Measurements from ENCODE around the gene CIT.

DNA sequence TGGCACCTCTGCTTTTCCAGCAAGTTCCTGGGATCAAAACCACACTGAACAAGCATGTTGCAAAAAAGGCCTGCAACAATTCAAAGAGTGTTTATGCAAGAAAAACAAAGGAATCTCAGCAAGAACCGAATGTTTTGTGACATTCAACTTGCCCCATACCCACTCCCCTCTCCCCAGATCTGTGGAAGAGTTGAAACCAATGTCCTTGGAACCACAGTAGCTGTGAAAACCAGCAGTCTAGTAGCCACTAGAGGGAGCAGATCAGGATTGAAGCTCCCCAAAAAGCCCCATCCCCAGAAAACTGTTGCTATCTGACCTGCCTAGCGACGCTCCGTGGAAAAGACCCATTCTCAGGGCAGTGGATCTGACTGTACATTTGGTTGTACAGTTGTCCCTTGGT is 182.1 kb downstream of the CIT start:
- TF ChIP-seq POLR2A (IDR thresholded peaks at IDR 0.05; ENCODE audit: low read depth, low read length) (no peak), SPI1 (IDR thresholded peaks at IDR 0.05; ENCODE audit: low read depth, low read length) (no peak), POLR2AphosphoS5 (IDR thresholded peaks at IDR 0.05; ENCODE audit: low read depth, low read length) (no peak), TAF1 (IDR thresholded peaks at IDR 0.05; ENCODE audit: low read depth, low read length) (no peak), PAX5 (IDR thresholded peaks at IDR 0.05; ENCODE audit: insufficient read depth, low read length, severe bottlenecking) (no peak), POU2F2 (IDR thresholded peaks at IDR 0.05; ENCODE audit: low read depth, low read length) (no peak)

All from GM12891 (cell line).